Body of pancreas (tissue), 4 donors: ENCODE data around the gene ANXA3. TPM values are rescaled to one million over a fixed set of nuclear protein-coding genes. Genes with fewer than 3 reads are reported as not detected.

ENCODE experiments used
- ATAC-seq: fragments of 150-250 bp; one replicate; pipeline ENCODE4 v1.9.1; 2016
- DNase-seq, 4 donors: peaks; one replicate each; pipeline ENCODE4 v3.0.0-alpha.2; 2019
- H3K27ac ChIP-seq, 4 donors: fragments of 200-600 bp; sonication (generic); 1 replicate in 3 of 4; 2 replicates in 1 of 4; pipeline versions ENCODE4 v1.5.1 to v1.6.1; 2016 to 2019; ENCODE audit warnings: mild to moderate bottlenecking in 1 of 4, mixed read lengths in 1 of 4, moderate library complexity in 1 of 4
- H3K27me3 ChIP-seq, 2 donors: fragments of 200-600 bp; sonication (generic); one replicate each; pipeline ENCODE4 v1.6.0; 2016; ENCODE audit warnings: mild to moderate bottlenecking in 1 of 2
- H3K36me3 ChIP-seq, 2 donors: fragments of 200-600 bp; sonication (generic); replicated peaks in 1 of 2; 2 replicates each; pipeline ENCODE4 v1.5.1; 2016; ENCODE audit warnings: low read depth in 2 of 2; ENCODE audit not compliant: insufficient read depth in 1 of 2
- H3K4me1 ChIP-seq: fragments of 200-600 bp; sonication (generic); one replicate; pipeline ENCODE4 v1.6.0; 2016
- H3K4me3 ChIP-seq, 2 donors: fragments of 200-600 bp; sonication (generic); 1 replicate in 1 of 2; 2 replicates in 1 of 2; pipeline ENCODE4 v1.5.1; 2016 to 2019
- H3K9me3 ChIP-seq, 3 donors: fragments of 200-600 bp; sonication (generic); 1 replicate in 2 of 3; 2 replicates in 1 of 3; pipeline ENCODE4 v1.5.1; 2016
- CTCF ChIP-seq, 7 experiments: fragments of 450-650 bp in 4 of 7; fragments of 200-600 bp in 3 of 7; sonication (generic) in 3 of 7; IDR thresholded peaks; one replicate each; pipeline ENCODE4 v1.5.1; 2016 to 2019; ENCODE audit warnings: antibody characterized with exemption in 7 of 7
- POLR2A ChIP-seq, 3 donors: fragments of 450-650 bp; IDR thresholded peaks; one replicate each; pipeline ENCODE4 v1.6.1; 2016; ENCODE audit warnings: antibody characterized with exemption in 3 of 3, mild to moderate bottlenecking in 2 of 3
- WGBS, 2 donors: methylation state at CpG; one replicate each; pipeline ENCODE4 v1.1.5; 2017; 5-methylcytosine and 5-hydroxymethylcytosine counted together
- intact Hi-C: fragments of 100-400 bp; cut with DNase I; formaldehyde crosslinking; loops from one replicate; pipeline ENCODE4 v1.15.1; 2023
- total RNA-seq, 2 donors: library from RNA; depleted of rRNA; stranded (reverse); fragments of >200 nt; gene quantifications; one replicate each; pipeline ENCODE4 v1.1.0, GENCODE V29; 2016

The ANXA3 gene
- total RNA-seq, 2 donors from 2014 or later, result 35.9 to 65.1 TPM

GRCh38 chr4:78552389-78553042, 946 bp downstream of the ANXA3 start:
- intact Hi-C loops, result no loop called here
- Histone ChIP-seq H3K27ac (peak overlapping the region; percentile 53 to 91 (median 90)), H3K9me3 (no peaks in the 10 kb centered on the region), H3K4me1 (peaks cover 10% of the 10 kb centered on the region), H3K36me3 (no peaks in the 10 kb centered on the region), H3K27me3 (no peaks in the 10 kb centered on the region), H3K4me3 (no peak overlapping the region)
- WGBS, 2 donors, result 50 to 51% methylated on average over 10 of the region's 10 CpGs
- peak in 1 of 3 donors; percentile 47 for TF ChIP-seq POLR2A (IDR thresholded peaks at IDR 0.05)
- no peak for TF ChIP-seq CTCF (IDR thresholded peaks at IDR 0.05)
- DNase-seq, result peak in 2 of 4 donors; percentile 31 to 56
- ATAC-seq, result peak; percentile 86

- no peak overlapping the region for H3K4me3 ChIP-seq
- no peaks in the 10 kb centered on the region for H3K9me3 ChIP-seq
- H3K27ac ChIP-seq, result peak overlapping the region; percentile 52 to 91 (median 90)
- peaks cover 10% of the 10 kb centered on the region for H3K4me1 ChIP-seq
- no peaks in the 10 kb centered on the region for H3K36me3 ChIP-seq
- TF ChIP-seq POLR2A (IDR thresholded peaks at IDR 0.05) (no peak), CTCF (IDR thresholded peaks at IDR 0.05) (no peak)
- DNase-seq, result no peak
- intact Hi-C loops, result no loop called here
- ATAC-seq, result no peak
- H3K27me3 ChIP-seq, result no peaks in the 10 kb centered on the region
- 51 to 60% methylated on average over 3 of the region's 3 CpGs for WGBS, 2 donors
Observed at GRCh38 chr4:78553043-78553396, 1.4 kb downstream of the ANXA3 start.

- H3K27me3 ChIP-seq, result no peaks in the 10 kb centered on the region
- H3K36me3 ChIP-seq, result no peaks in the 10 kb centered on the region
- peaks cover 10% of the 10 kb centered on the region for H3K4me1 ChIP-seq
- intact Hi-C loops, result no loop called here
- H3K27ac ChIP-seq, result peak overlapping the region; percentile 45 to 91 (median 90)
- DNase-seq (no peak), ATAC-seq (no peak)
- H3K4me3 ChIP-seq, result no peak overlapping the region
- TF ChIP-seq CTCF (IDR thresholded peaks at IDR 0.05) (no peak), POLR2A (IDR thresholded peaks at IDR 0.05) (no peak)
- H3K9me3 ChIP-seq, result no peaks in the 10 kb centered on the region
Observed at GRCh38 chr4:78553529-78554060, 2.0 kb downstream of the ANXA3 start.

GRCh38 chr4:78556665-78557064, 5.1 kb downstream of the ANXA3 start:
- peak overlapping the region in 1 of 4 donors; percentile 31 for H3K27ac ChIP-seq
- WGBS, 2 donors, result 78 to 94% methylated on average over 4 of the region's 4 CpGs
- intact Hi-C loops, result no loop called here

More at GRCh38 chr4:78556665-78557064, 5.1 kb downstream of the ANXA3 start:
- Histone ChIP-seq H3K4me3 (no peak overlapping the region), H3K4me1 (peaks cover 18% of the 10 kb centered on the region), H3K9me3 (no peaks in the 10 kb centered on the region), H3K27me3 (no peaks in the 10 kb centered on the region), H3K36me3 (no peaks in the 10 kb centered on the region)
- TF ChIP-seq POLR2A (IDR thresholded peaks at IDR 0.05) (no peak), CTCF (IDR thresholded peaks at IDR 0.05) (no peak)
- DNase-seq (no peak), ATAC-seq (no peak)
